Measurements from ENCODE around the gene CCDC188. TPM values are rescaled to one million over a fixed set of nuclear protein-coding genes. Genes with fewer than 3 reads are reported as not detected.

The CCDC188 gene
- total and polyA plus RNA-seq, 8 donors, result 0.10 to 40.8 (median 0.76) TPM; not detected in 1

GRCh38 chr22:20186183-20186870 lies 35.5 kb upstream of the CCDC188 start:
- Histone ChIP-seq H3K9me3 (no peaks in the 10 kb centered on the region), H3K4me3 (no peak overlapping the region), H3K36me3 (no peaks in the 10 kb centered on the region), H3K27ac (no peak overlapping the region), H3K27me3 (peaks cover 0 to 26% (median 0%) of the 10 kb centered on the region in 3 donors), H3K4me1 (no peaks in the 10 kb centered on the region)
- intact Hi-C loops (cut with DNase I; ENCODE audit: low total_unique reads), result no loop called here
- WGBS, 5 donors, result 53 to 64% (median 60%) methylated on average over 9 to 10 of the region's 10 CpGs
- TF ChIP-seq EP300 (IDR thresholded peaks at IDR 0.05) (no peak), POLR2A (IDR thresholded peaks at IDR 0.05) (no peak)
- no peak for DNase-seq

GRCh38 chr22:20185750-20186149 lies 34.9 kb upstream of the CCDC188 start:
- H3K27ac ChIP-seq, result no peak overlapping the region
- H3K36me3 ChIP-seq, result no peaks in the 10 kb centered on the region
- no peak overlapping the region for H3K4me3 ChIP-seq
- intact Hi-C loops (cut with DNase I; ENCODE audit: low total_unique reads), result no loop called here
- 63 to 79% (median 68%) methylated on average over 5 to 6 of the region's 6 CpGs for WGBS, 5 donors
- DNase-seq, result no peak
- no peaks in the 10 kb centered on the region for H3K4me1 ChIP-seq
- no peak for TF ChIP-seq EP300 (IDR thresholded peaks at IDR 0.05)
- TF ChIP-seq POLR2A (IDR thresholded peaks at IDR 0.05), result no peak
- TF ChIP-seq POLR2AphosphoS5 (IDR thresholded peaks at IDR 0.05), result no peak
- TF ChIP-seq CTCF (IDR thresholded peaks at IDR 0.05), result no peak
- H3K9me3 ChIP-seq, result no peaks in the 10 kb centered on the region
- peaks cover 0 to 26% (median 0%) of the 10 kb centered on the region in 3 donors for H3K27me3 ChIP-seq

GRCh38 chr22:20184501-20185165 lies 33.8 kb upstream of the CCDC188 start:
- no peak overlapping the region for H3K4me3 ChIP-seq
- no peaks in the 10 kb centered on the region for H3K9me3 ChIP-seq
- TF ChIP-seq CTCF (IDR thresholded peaks at IDR 0.05) (no peak), POLR2A (IDR thresholded peaks at IDR 0.05) (no peak), EP300 (IDR thresholded peaks at IDR 0.05) (no peak), POLR2AphosphoS5 (IDR thresholded peaks at IDR 0.05) (no peak)
- peaks cover 0 to 30% (median 0%) of the 10 kb centered on the region in 3 donors for H3K27me3 ChIP-seq
- intact Hi-C loops (cut with DNase I; ENCODE audit: low total_unique reads), result no loop called here
- H3K36me3 ChIP-seq, result no peaks in the 10 kb centered on the region
- H3K27ac ChIP-seq, result no peak overlapping the region
- 49 to 67% (median 53%) methylated on average over 7 to 18 of the region's 18 CpGs for WGBS, 5 donors
- H3K4me1 ChIP-seq, result no peaks in the 10 kb centered on the region
- DNase-seq, result no peak

GRCh38 chr22:20183823-20184222 lies 33.0 kb upstream of the CCDC188 start:
- no peaks in the 10 kb centered on the region for H3K4me1 ChIP-seq
- no peaks in the 10 kb centered on the region for H3K9me3 ChIP-seq
- no peak overlapping the region for H3K27ac ChIP-seq
- intact Hi-C loops (cut with DNase I; ENCODE audit: low total_unique reads), result no loop called here
- DNase-seq, result no peak
- no peaks in the 10 kb centered on the region for H3K36me3 ChIP-seq
- WGBS, 5 donors, result 68 to 89% (median 79%) methylated on average over 3 to 6 of the region's 6 CpGs
- TF ChIP-seq CTCF (IDR thresholded peaks at IDR 0.05), result no peak
- no peak for TF ChIP-seq EP300 (IDR thresholded peaks at IDR 0.05)
- TF ChIP-seq POLR2AphosphoS5 (IDR thresholded peaks at IDR 0.05), result no peak
- H3K27me3 ChIP-seq, result peaks cover 0 to 30% (median 0%) of the 10 kb centered on the region in 3 donors
- no peak overlapping the region for H3K4me3 ChIP-seq

- Histone ChIP-seq H3K36me3 (no peaks in the 10 kb centered on the region), H3K9me3 (no peaks in the 10 kb centered on the region), H3K27ac (no peak overlapping the region), H3K4me3 (no peak overlapping the region), H3K27me3 (peaks cover 0 to 30% (median 0%) of the 10 kb centered on the region in 3 donors), H3K4me1 (no peaks in the 10 kb centered on the region)
- WGBS, 5 donors, result 86 to 93% (median 88%) methylated on average over 8 of the region's 8 CpGs
- intact Hi-C loops (cut with DNase I; ENCODE audit: low total_unique reads), result no loop called here
- TF ChIP-seq POLR2A (IDR thresholded peaks at IDR 0.05), result no peak
- DNase-seq, result no peak
These were observed 32.2 kb upstream of the CCDC188 start for GRCh38 chr22:20183101-20183500.
